Omental fat pad (tissue), 4 donors: ENCODE measurements around the gene CHERP. TPM values are rescaled to one million over a fixed set of nuclear protein-coding genes. Genes with fewer than 3 reads are reported as not detected.

Source experiments
- ATAC-seq: fragments of 150-250 bp; one replicate; pipeline ENCODE4 v1.9.1; 2016; ENCODE audit warnings: mild to moderate bottlenecking, moderate library complexity; ENCODE audit not compliant: low FRiP score
- DNase-seq: peaks from one replicate; pipeline ENCODE4 v3.0.0-alpha.2; 2019; ENCODE audit warnings: low spot score
- total RNA-seq, 4 donors: library from RNA; depleted of rRNA; stranded (reverse); fragments of >200 nt; gene quantifications; one replicate each; pipeline ENCODE4 v1.1.0, GENCODE V29; 2016
- TF ChIP-seq, protein P1 (sequence below), 3 donors: fragments of 450-650 bp; IDR thresholded peaks; one replicate each; pipeline ENCODE4 v1.5.1; 2016 to 2017; ENCODE audit warnings: antibody characterized with exemption in 3 of 3, mild to moderate bottlenecking in 3 of 3, moderate library complexity in 2 of 3

Gene CHERP, protein sequence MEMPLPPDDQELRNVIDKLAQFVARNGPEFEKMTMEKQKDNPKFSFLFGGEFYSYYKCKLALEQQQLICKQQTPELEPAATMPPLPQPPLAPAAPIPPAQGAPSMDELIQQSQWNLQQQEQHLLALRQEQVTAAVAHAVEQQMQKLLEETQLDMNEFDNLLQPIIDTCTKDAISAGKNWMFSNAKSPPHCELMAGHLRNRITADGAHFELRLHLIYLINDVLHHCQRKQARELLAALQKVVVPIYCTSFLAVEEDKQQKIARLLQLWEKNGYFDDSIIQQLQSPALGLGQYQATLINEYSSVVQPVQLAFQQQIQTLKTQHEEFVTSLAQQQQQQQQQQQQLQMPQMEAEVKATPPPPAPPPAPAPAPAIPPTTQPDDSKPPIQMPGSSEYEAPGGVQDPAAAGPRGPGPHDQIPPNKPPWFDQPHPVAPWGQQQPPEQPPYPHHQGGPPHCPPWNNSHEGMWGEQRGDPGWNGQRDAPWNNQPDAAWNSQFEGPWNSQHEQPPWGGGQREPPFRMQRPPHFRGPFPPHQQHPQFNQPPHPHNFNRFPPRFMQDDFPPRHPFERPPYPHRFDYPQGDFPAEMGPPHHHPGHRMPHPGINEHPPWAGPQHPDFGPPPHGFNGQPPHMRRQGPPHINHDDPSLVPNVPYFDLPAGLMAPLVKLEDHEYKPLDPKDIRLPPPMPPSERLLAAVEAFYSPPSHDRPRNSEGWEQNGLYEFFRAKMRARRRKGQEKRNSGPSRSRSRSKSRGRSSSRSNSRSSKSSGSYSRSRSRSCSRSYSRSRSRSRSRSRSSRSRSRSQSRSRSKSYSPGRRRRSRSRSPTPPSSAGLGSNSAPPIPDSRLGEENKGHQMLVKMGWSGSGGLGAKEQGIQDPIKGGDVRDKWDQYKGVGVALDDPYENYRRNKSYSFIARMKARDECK
- 10 to 100 TPM in 2 of 4 donors, 1 to 10 TPM in 2; 5.9 to 25.1 (median 10.8) TPM for total RNA-seq

DNA sequence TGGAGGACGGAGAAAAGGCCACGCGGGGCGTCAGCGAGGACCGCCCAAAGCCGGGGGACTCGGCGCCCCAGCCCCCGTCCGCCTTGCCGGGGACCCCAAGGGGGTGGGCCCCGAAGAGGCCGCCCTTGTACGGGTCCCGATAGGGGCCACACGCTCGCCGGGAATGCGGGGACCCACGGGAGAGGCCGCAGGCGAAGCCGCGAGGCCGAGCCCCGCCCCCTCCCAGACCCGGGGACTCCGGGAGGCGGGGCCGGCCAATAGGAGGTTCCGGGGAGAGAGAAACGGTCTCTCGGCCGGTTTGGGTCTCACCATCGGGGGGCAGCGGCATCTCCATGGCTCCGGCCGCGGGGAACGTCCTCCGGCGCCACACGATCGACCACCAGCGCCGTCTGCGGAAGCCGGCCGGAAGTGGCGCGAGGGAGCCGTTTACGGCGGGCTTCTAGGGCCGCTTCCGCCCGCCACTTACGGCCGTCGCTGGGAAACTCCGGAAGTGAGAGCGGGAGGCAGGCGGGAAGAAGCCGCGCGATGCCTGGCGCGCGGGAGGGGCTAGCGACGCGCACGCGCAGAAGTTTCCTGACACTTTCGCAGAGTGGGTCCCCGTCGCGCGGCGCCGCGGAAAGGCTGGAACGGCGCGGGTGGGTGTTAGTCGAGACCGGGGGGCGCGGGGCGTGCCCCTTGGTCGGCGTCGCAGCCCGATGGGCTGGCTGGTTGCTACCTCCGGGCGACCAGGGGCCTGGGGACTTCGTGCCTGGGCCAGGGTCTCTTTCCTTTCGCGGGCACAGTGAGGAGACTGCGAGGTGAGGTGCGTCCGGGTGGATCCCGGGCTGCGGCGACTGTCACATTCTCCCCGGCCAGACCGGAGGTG lies at the start of gene CHERP:
Gene CHERP, minus strand, starts transcription at position 393 of the 865 bp plus-strand sequence. Its CDS starts 59 bp downstream, at position 334.
- ATAC-seq (peak; percentile 97), DNase-seq (peak; percentile 77)
- TF ChIP-seq, protein P1, sequence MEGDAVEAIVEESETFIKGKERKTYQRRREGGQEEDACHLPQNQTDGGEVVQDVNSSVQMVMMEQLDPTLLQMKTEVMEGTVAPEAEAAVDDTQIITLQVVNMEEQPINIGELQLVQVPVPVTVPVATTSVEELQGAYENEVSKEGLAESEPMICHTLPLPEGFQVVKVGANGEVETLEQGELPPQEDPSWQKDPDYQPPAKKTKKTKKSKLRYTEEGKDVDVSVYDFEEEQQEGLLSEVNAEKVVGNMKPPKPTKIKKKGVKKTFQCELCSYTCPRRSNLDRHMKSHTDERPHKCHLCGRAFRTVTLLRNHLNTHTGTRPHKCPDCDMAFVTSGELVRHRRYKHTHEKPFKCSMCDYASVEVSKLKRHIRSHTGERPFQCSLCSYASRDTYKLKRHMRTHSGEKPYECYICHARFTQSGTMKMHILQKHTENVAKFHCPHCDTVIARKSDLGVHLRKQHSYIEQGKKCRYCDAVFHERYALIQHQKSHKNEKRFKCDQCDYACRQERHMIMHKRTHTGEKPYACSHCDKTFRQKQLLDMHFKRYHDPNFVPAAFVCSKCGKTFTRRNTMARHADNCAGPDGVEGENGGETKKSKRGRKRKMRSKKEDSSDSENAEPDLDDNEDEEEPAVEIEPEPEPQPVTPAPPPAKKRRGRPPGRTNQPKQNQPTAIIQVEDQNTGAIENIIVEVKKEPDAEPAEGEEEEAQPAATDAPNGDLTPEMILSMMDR (IDR thresholded peaks at IDR 0.05) = no peak

DNA sequence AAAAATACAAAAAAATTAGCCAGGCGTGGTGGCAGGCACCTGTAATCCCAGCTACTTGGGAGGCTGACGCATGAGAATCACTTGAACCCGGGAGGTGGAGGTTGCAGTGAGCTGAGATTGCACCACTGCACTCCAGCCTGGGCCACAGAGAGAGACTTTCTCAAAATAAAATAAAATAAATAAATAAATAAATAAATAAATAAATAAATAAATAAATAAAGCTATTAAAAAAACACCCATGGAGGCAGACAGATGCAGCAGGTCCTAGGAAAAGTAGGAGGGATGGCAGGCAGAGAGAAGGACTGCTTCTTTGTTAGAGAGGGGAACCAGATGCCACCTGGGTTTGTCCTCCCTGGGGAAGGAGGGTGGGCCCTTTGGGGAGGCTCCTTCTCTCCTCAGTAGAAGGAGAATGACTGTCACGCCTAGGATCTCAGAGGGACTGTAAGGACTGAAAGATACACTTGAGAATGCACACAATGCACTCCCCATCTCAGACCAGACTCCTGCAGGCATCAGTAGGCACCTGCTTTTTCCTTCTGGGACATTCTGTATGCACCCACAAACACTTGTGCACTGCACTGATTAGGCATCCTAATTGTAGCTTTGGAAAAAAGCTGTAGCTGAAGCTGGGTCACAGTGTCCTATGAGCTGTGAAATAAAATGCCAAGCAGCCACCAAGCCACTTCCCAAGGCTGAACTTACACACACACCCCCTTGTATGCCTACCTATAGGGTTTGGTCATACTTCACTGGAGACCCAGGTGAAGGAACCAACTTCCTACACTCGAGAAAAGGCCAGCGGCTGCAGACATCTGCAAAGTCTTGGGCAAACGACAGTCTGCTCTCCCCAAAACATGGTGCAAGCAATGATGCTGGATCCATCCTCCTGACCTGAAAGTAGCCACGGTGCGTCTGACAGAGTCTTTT lies 48.9 kb upstream of the CHERP start:
- TF ChIP-seq, protein P1 (IDR thresholded peaks at IDR 0.05) = no peak
- DNase-seq (no peak), ATAC-seq (no peak)

DNA sequence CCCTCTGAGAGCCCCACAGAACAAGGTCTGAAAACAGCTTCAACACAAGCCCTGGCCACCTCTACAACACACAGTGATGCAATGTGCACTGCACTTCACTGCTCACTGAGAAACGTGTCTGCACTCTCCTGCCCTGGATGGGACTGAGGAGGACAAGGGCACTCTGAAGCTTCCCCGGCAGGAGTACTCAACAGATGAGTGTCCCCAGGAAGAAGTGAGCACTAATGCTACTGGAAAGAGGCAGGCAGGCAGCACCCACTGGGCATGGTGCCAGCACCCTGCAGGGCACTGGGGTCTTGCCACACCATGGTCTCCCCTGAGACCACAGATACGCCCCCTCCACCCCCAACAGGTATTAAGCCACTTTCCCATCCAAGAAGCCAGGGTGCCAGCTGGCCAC lies 47.7 kb upstream of the CHERP start:
- DNase-seq = no peak
- ATAC-seq = no peak
- TF ChIP-seq, protein P1 (IDR thresholded peaks at IDR 0.05) = no peak

DNA sequence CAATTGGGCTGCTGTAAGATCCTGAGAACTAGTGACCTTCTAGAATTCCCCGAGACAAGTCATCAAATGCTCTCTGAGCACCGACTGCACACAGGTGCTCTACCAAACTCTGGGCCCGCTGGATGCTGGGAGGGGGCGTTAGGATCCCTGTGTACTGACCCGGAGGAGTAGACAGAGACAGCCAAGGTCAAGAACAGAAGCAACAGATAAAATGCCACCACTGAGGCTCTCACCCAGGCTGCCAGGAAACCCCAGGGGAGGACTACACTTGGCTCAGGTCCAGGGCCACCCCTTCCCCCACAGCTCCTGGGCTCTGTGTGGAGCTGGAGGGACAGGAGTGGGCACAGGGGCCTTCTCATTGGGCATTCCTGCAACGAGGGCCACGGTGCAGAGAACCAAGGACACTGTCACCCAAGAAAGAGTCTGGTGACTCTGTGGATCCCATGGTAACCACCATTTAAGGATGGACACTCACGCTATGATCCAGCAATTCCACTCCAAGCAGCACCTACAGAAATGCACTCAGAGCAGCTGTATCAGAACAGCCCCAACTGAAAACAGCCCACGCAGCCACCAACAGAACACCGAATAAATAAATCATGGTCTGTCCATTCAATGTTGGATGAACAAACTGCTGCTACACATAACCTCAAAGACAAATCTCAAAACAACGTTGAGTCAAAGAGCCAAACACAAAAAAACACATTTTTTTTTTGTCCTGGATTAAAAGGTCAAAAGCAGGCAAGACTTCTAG lies 46.8 kb upstream of the CHERP start:
- TF ChIP-seq, protein P1 (IDR thresholded peaks at IDR 0.05) = no peak
- DNase-seq (no peak), ATAC-seq (no peak)

DNA sequence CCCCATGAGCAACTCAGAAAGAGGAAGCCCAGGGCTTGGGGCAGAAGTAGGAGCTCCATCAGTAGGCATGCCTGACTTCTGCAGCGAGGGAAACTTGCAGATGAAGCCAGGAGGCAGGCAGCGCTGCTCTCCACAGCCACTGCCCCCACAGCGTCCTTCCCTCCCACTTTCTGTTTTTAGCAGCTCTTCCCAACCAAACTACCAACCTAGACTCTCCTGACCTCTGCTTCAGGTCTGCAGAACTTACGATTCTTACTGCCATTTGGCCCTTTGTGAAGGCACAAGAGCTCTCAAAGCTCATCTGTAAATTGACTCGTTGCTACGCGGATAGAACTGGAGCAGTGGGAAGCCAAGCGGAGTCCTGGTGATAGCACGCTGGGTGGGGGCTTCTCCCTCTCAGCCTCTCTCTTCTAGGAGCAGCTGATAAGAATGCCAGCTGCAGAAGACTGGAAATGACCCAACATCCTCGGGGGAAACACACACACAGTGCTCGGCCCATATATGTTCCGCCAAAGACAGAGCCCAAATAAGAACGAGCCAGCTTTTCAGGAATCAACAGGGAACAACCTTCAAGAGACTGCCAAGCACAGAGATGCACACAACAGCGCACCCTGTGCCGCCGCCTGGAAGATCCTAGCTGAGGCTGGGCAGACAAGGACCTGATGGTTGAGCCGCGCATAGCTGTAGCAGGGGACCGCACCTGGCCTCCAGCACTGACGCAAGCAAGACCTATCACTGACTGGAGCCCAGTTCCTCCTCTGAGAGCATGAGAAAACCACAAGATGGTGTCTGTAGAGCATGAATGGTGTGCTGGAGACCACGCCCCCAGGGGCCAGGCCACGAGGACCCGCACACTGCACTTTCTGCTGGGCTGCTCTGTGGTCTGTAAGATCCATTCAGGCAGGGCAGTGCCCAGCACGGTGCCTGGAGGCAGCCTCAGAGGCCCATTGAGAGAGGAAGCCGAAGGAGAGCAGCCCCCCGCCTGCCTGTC lies 45.9 kb upstream of the CHERP start:
- TF ChIP-seq, protein P1 (IDR thresholded peaks at IDR 0.05) = no peak
- DNase-seq = no peak

More for the DNA sequence above, 45.9 kb upstream of the CHERP start:
- peak; percentile 16 for ATAC-seq
